MM.1S (cell line): ENCODE measurements around the gene PACS2.

ENCODE experiments used
- DNase-seq: peaks from one replicate; pipeline ENCODE4 v3.0.0-alpha.2; 2015
- H2AFZ ChIP-seq: fragments of 300-600 bp; sonication (generic); 2 replicates; pipeline ENCODE4 v1.6.0; 2016; ENCODE audit warnings: antibody characterized with exemption, low read length
- H3F3A ChIP-seq: fragments of 300-600 bp; sonication (generic); 2 replicates; pipeline ENCODE4 v1.6.1; 2016; ENCODE audit warnings: mild to moderate bottlenecking, antibody characterized with exemption, low read length, moderate library complexity, mixed read lengths; ENCODE audit not compliant: insufficient read depth
- H3K27ac ChIP-seq: fragments of 300-600 bp; sonication (generic); 2 replicates; pipeline ENCODE4 v1.5.1; 2016; ENCODE audit warnings: mild to moderate bottlenecking, low read length
- H3K27me3 ChIP-seq: fragments of 300-600 bp; sonication (generic); replicated peaks from 2 replicates; pipeline ENCODE4 v1.6.0; 2016; ENCODE audit warnings: low read length; ENCODE audit not compliant: insufficient read depth
- H3K36me3 ChIP-seq: fragments of 300-600 bp; sonication (generic); replicated peaks from 2 replicates; pipeline ENCODE4 v1.6.1; 2016; ENCODE audit warnings: mild to moderate bottlenecking, low read length, mixed read lengths; ENCODE audit not compliant: insufficient read depth
- H3K4me1 ChIP-seq: fragments of 300-600 bp; sonication (generic); 2 replicates; pipeline ENCODE4 v1.6.1; 2016; ENCODE audit warnings: low read length, mixed read lengths
- H3K4me2 ChIP-seq: fragments of 300-600 bp; sonication (generic); 2 replicates; pipeline ENCODE4 v1.6.0; 2016; ENCODE audit warnings: low read depth, low read length
- H3K4me3 ChIP-seq: fragments of 300-600 bp; sonication (generic); 2 replicates; pipeline ENCODE4 v1.5.1; 2016; ENCODE audit warnings: low read length, mixed read lengths
- H3K79me2 ChIP-seq: fragments of 300-600 bp; sonication (generic); 2 replicates; pipeline ENCODE4 v1.6.1; 2016; ENCODE audit warnings: mixed run types, low read length, mixed read lengths
- H3K9ac ChIP-seq: fragments of 300-600 bp; sonication (generic); 2 replicates; pipeline ENCODE4 v1.6.1; 2016; ENCODE audit warnings: low read length, mixed read lengths
- H3K9me2 ChIP-seq: fragments of 300-600 bp; sonication (generic); replicated peaks from 2 replicates; pipeline ENCODE4 v1.6.1; 2016; ENCODE audit warnings: mild to moderate bottlenecking, low read length, mixed read lengths; ENCODE audit not compliant: insufficient read depth
- H3K9me3 ChIP-seq: fragments of 300-600 bp; sonication (generic); replicated peaks from 2 replicates; pipeline ENCODE4 v1.6.1; 2016; ENCODE audit warnings: mild to moderate bottlenecking, low read length, mixed read lengths; ENCODE audit not compliant: insufficient read depth
- H4K20me1 ChIP-seq: fragments of 300-600 bp; sonication (generic); 2 replicates; pipeline ENCODE4 v1.6.1; 2016; ENCODE audit warnings: mild to moderate bottlenecking, low read length, moderate library complexity, mixed read lengths; ENCODE audit not compliant: insufficient read depth
- CTCF ChIP-seq: fragments of 300-600 bp; sonication (generic); IDR thresholded peaks from 2 replicates; pipeline ENCODE4 v1.5.1; 2016; ENCODE audit warnings: antibody characterized with exemption, low read length, mixed read lengths
- EZH2 ChIP-seq: fragments of 300-600 bp; sonication (generic); optimal IDR thresholded peaks from 2 replicates; pipeline ENCODE3; 2017; ENCODE audit warnings: low read depth, mild to moderate bottlenecking, antibody characterized with exemption, low read length, mixed read lengths
- EZH2phosphoT487 ChIP-seq: fragments of 300-600 bp; sonication (generic); IDR thresholded peaks from 2 replicates; pipeline ENCODE4 v1.6.1; 2018; ENCODE audit warnings: antibody characterized with exemption, low read length

The PACS2 gene

GRCh38 chr14:105365681-105366080 lies 51.1 kb downstream of the PACS2 start:
- Histone ChIP-seq H3K36me3 (no peaks in the 10 kb centered on the region), H3K4me3 (no peak overlapping the region), H3K4me2 (no peak overlapping the region), H3K9me2 (no peaks in the 10 kb centered on the region), H4K20me1 (no peaks in the 10 kb centered on the region), H2AFZ (no peak overlapping the region), H3K27me3 (no peaks in the 10 kb centered on the region), H3K79me2 (no peaks in the 10 kb centered on the region), H3F3A (no peaks in the 10 kb centered on the region), H3K27ac (no peak overlapping the region), H3K9ac (no peak overlapping the region), H3K9me3 (no peaks in the 10 kb centered on the region), H3K4me1 (no peaks in the 10 kb centered on the region)
- no peak for DNase-seq
- TF ChIP-seq EZH2 = no peak
- no peak for TF ChIP-seq CTCF
- no peak for TF ChIP-seq EZH2phosphoT487

GRCh38 chr14:105366386-105367074 lies 52.0 kb downstream of the PACS2 start:
- H3K9me3 ChIP-seq = no peaks in the 10 kb centered on the region

GRCh38 chr14:105367116-105368031 lies 52.8 kb downstream of the PACS2 start:
- Histone ChIP-seq H2AFZ (no peak overlapping the region), H3K4me3 (no peak overlapping the region), H3K9ac (no peak overlapping the region), H3K36me3 (no peaks in the 10 kb centered on the region), H3K4me1 (no peaks in the 10 kb centered on the region), H4K20me1 (no peaks in the 10 kb centered on the region), H3K27ac (no peak overlapping the region), H3K79me2 (no peaks in the 10 kb centered on the region), H3K9me2 (no peaks in the 10 kb centered on the region), H3K9me3 (no peaks in the 10 kb centered on the region), H3F3A (no peaks in the 10 kb centered on the region), H3K4me2 (no peak overlapping the region), H3K27me3 (no peaks in the 10 kb centered on the region)
- DNase-seq = no peak
- TF ChIP-seq EZH2phosphoT487 (no peak), EZH2 (no peak), CTCF (no peak)

More at GRCh38 chr14:105366386-105367074, 52.0 kb downstream of the PACS2 start:
- no peak overlapping the region for H3K4me2 ChIP-seq
- H3K4me3 ChIP-seq = no peak overlapping the region
- no peaks in the 10 kb centered on the region for H3K79me2 ChIP-seq
- H3K4me1 ChIP-seq = no peaks in the 10 kb centered on the region
- H3K9me2 ChIP-seq = no peaks in the 10 kb centered on the region
- no peak overlapping the region for H3K27ac ChIP-seq
- no peaks in the 10 kb centered on the region for H3K36me3 ChIP-seq
- H3K27me3 ChIP-seq = no peaks in the 10 kb centered on the region
- H3K9ac ChIP-seq = no peak overlapping the region
- no peaks in the 10 kb centered on the region for H4K20me1 ChIP-seq
- DNase-seq = no peak
- no peak for TF ChIP-seq EZH2phosphoT487
- no peaks in the 10 kb centered on the region for H3F3A ChIP-seq
- no peak overlapping the region for H2AFZ ChIP-seq
